Ammon's horn (tissue), 1 donor: Measurements from ENCODE around the gene PXDC1.
"Not testable (repeated sequence)": the region's sequence is repeated elsewhere in the genome, so short reads cannot be mapped to it uniquely, and the experiment has no call there.

Source experiments
- DNase-seq: peaks from one replicate; pipeline ENCODE4 v3.0.0-alpha.2; 2016; ENCODE audit warnings: low spot score

The PXDC1 gene

DNA sequence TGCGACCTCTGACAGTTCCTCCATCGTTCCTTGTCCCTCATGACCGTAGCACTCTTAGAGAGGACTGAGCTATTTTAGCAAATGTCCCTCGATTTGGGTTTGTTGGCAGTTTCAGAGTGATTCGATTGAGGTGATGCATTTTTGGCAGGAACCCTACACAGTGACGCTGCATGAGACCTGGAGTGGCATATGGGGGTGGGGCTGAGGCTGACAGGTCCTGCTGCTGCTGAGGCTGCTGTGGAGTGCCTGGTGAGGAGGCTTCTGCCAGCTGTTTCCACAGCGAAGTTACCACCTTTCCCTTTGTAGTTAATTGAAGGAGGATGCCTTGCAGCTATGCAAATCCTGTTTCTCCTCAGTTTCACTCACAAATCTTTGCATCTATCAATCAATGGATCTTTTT is 19.8 kb downstream of the PXDC1 start:
- no peak for DNase-seq

DNA sequence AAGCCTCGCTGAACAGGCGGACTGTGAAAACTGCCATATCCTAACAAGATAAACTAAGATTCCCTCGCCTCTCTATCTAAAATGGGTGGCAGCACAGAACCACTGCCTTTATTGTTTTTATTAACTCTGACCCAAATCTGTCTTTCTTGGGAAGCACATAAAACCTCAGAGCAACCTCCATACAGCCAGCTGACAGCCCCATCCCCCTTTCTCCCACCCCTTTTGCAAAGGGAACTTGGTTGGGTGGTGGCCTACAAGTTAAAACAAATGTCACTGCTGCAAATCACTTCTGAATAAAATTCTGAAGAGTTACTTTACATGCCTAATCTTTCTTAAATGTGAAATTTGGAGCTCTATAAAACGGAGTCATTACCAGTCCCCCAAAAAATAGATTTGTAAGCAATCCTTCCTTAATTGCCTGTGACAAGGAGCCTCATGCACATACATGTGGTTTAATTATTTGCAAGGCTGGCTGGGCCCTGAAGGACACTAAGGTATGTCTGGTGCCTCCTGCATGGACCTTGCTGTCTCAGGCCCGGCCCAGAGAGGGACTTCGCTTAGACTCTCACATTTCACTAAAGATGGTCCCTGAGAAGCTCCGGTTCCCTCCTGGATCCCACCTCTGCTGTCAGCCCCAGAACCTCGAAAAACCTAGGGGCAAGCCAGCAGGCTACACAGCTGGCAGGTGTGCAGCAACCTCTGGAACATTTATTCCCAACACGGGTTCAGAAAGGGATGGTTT is 21.7 kb downstream of the PXDC1 start:
- no peak for DNase-seq

DNA sequence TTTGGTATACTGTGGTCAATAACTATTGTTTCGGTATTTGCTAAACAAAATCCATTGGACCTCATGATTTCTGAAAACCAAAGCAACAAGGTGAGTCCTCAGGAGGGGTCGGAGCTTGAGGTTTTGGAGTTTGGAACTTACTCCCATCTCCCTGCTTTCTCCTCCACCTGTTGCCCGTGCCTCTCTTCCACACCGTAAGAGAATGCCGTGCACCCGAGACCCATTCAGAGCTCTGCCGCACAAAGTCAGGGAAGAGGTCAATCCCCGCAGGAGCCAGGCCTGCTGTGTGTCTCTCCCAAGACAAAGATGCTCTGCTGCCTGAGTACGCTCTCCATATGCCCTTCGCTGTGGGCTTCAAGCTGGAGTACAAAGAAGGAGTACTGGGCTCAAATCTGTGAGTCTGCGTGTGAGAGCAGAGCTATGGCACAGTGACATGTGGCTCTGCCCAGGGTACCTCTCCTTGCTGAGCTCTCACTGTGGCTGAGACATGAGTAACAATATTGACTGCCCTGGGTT is 23.9 kb downstream of the PXDC1 start:
- DNase-seq = no peak

DNA sequence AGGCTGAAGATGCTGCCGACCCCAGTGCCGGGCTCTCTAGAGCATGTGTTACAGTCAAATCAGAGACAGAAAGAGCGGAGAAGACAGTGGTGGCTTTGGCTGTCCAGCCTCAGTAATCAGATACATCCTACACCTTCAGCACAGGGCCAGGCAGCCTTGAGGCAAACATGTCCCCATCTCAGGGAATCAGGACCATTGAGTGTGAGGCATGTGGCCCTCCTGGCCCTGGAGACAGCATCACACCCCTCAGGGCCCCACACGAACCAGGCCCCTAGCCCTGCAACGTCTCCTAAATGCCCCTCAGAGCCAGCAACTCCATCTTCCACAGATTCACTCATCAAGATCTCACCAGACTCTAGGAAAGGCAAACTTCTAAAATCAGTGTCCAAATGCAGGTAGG is 24.5 kb downstream of the PXDC1 start:
- no peak for DNase-seq

DNA sequence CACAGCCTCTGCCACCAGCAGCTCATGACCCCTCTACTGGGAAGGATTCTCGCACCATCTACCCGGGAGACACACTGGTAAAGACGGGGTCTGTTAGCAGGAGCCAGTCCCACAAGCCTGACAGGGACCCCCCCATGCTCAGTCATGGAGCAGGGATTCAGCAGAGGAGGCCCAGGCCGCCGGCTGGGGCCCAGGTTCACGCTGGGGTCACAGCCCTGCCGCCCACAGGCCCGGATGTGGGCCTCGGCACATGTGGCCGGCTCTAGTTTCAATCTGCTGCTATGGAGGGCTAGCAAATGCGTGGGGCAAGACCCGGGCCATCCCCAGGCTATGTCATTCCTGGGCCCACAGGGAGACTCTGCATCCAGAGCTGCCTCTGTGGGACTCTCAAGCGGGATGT is 25.1 kb downstream of the PXDC1 start:
- no peak for DNase-seq

DNA sequence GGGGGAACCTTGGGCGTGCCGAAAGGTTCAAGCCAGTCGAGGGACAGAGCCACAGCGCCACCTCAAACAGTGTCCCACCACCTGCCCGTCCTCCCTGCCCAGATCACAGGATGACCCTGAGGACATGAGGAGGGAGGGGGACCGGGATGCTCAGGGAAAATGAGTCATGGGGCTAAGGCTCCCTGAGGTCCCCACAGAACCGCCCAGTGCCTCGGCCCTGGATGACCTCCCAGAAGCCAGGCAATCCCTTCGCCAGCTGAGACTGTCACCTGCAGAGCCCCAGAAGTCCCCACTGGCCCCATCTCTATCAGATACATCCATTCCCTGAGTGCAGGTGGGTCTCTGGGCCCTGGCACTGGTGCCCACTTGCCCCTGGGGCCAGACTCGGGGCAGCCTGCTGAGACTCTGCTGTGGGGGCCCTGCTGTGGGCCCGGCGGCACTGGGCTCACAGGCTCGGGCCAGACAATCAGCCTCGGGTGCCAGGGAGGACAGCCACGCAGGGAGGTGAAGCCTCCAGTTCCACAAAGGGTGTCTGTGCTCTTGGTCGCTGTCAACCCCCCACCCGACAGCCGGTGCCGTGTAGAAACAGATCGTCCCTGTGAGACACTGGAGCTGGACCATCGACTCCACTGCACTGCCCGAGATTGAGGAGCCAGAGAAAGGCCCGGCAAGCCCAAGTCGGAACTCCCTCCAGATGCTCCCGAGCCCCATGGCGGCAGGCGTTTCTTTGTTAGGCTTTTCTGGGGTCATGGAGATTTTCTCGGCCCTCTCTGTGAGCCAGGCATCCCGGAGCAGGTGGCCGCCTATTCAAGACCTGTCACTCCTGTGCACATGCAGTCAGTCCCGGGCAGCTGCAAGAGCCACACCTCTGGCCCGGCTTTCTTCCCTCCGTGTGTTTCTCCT is 26.1 kb downstream of the PXDC1 start:
- DNase-seq = no peak

DNA sequence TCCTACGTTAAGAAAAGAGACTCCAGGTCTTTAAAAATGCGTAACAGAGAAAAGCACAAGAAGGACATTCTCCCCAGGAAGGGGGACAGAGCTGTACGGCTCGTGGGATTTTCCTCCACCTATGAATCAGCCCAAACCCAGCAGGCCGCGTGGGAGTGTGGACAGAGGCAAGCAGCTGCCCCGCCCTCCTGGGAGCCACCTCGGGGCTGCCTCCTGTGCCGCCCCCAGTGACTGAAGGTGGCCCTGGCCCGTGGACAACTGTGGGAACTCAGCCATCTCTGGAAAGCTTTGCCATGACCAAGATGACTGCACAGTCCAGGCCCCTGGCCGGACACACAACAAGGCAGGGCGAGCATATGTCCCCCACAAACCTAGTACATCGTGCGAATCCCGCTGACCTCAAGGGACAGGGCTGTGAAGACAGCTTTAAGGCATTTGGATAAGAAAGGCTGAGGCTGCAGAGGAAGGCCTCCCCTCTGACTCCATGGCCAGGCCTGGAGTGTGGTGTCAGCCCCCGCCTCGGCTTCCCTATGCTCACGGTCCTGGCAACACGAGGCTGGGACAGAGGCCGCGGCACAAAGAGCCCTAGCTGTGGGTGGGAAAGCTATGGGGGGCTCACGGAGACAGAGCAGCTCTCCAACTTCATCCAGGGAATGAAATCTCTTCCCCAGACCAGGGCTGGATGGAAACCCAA is 26.9 kb downstream of the PXDC1 start:
- no peak for DNase-seq

DNA sequence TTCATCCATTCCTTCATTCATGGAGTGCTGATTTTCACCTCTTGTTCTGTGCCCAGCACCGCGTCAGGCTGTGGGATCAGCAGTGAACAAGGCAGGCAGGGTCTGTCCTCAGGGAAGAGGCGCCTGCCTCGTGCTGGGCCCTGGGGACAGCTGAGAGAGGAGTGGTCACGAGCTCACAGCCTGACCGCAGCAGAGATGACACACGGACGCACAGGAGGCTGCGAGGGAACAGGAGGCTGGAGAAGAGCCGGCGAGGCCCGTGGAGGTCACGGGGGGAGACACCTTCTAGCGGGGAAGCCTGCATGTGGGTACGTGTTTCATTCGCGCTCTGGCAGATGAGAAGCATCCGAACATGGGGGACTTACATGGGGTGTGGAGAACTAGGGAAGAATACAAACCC is 27.5 kb downstream of the PXDC1 start:
- no peak for DNase-seq

DNA sequence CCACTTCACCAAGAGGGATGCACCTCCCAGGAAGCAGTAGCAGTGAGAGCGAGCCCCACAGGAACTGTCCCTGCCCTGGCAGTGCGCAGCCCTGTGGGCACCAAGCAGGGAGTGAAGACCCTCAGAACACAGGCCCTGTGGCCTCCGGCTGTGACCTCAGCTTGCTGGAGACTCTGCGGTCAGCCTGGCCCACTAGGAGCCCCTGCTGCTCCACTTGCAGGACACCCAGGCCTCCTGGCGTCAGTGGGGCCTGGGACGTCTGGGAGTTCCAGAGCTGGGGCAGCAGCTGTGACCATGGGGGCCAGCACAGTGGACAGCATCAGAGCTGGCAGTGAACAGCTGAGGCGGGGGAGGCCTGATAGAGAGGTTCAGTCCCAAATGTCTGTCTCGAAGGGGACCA is 28.3 kb downstream of the PXDC1 start:
- no peak for DNase-seq

DNA sequence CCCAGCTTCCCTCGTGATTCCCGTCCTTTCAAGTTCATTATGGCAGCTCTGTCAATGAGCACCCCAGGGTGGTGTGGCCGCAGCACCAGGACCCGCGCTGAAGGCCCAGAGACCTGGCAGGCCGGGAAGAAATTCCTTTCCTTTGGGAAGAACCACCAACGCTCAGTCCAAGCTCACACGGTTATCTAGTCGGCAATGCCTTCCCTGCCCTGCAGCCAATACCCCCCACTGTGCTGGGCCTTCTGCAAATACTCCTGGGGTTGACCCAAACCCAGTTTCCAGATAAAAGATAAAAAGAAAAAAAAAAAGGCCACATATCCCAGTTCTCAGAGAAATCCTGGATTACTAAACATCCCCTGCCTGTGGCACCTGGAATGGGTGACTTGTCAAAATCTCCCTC is 28.7 kb downstream of the PXDC1 start:
- no peak for DNase-seq

DNA sequence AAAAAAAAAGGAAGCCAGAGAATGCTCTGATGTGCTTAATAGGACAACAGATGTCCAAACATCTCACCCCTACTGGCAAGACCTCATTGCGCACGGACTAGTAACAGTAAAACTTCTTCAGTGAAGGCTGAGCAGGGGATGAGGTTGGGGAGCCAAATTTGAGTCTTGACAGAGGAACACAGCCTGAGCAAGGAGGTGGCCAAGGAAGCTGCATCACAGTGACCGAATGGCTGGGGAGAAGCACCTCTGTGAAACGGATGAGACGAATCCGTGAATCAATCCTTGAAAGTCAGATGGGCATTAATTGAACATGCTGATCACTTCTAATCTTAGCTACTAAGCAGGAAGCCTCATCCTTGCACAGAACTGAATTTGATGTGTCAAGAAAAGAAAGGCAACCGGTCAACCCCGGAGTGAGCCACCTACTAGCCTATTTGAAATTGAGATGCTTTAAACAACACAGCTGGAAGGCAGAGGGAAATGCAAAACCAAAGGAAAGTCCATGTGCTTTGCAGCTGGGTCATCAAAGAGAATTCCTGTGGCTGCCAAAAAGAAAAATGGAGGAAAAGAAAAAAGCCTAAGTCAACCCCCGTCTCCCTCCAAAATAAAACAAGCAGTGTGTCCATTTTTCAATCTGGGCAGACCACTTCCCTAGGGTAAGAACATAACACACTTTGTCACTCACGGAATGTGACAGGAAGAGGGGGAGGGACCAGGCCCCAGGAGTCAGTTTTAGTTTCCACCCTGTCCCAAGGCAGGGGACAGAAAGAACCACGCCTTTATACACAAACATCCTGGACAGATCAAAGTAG is 29.5 kb downstream of the PXDC1 start:
- DNase-seq = no peak

DNA sequence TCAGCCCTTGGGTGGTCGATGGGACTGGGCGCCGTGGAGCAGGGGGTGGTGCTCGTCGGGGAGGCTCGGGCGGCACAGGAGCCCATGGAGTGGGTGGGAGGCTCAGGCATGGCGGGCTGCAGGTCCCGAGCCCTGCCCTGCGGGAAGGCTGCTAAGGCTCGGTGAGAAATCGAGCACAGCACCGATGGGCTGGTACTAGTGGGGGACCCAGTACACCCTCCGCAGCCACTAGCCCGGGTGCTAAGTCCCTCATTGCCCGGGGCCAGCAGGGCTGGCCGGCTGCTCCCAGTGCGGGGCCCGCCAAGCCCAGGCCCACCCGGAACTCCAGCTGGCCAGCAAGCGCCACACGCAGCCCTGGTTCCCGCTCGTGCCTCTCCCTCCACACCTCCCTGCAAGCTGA is 30.7 kb downstream of the PXDC1 start:
- not testable (repeated sequence) for DNase-seq

DNA sequence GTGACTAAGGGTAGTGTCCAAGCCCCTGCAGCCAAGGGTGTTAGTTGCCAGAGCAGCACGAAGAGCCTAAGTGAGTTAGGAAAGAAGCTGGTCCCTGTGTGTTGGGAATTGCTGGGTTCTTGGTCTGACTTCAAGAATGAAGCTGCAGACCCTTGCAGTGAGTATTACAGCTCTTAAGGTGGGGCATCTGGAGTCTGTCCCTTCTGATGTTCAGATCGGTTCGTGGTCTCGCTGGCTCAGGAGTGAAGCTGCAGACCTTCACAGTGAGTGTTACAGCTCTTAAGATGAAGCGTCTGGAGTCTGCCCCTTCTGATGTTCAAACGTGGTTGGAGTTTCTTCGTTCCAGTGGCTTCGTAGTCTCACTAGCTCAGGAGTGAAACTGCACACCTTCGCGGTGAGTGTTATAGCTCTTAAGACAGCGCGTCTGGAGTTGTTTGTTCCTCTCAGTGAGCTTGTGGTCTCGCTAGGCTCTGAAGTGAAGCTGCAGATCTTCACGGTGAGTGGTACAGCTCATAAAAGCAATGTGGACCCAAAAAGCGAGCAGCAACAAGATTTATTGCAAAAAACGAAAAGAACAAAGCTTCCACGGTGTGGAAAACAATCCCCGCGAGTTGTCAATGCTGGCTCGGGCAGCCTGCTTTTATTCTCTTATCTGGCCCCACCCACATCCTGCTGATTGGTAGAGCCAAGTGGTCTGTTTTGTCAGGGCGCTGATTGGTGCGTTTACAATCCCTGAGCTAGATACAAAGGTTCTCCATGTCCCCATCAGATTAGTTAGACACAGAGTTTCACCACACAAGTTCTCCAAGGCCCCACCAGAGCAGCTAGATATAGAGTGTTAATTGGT is 31.8 kb downstream of the PXDC1 start:
- no peak for DNase-seq

DNA sequence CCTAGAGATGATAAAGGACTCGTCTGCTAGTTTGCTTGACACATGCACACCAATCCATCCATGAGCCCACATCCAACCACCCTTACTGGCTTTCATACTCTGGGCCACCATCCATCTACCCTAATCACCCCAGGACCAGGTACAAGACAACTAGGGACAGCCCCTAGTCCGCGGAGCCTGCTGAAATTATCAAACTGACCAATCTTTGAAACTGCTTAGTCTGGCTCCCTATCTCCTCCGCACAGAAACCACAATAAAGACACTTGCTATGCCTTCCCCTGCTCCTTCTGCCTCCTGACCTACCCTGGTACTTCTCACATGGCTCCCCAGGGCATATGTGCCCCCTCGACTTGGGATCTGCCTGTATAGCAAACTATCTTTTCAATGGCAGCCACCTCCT is 33.1 kb downstream of the PXDC1 start:
- no peak for DNase-seq

DNA sequence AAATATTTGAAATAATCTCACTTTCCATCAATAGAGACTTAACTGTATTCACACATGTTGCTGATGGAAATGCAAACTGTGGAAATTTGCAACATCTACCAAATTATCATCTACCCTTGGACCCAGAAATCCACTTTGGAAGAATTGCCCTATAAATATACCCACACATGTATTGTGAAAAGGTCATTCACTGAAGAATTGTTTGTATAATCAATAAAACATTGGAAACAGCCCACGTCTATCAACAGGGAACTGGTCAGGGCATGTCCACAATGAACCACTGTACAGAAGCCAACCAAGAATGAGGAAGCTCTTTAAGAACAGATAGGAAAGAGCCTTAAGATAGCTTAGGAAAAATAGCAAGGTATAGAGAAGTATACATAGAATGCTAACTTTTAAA is 36.2 kb downstream of the PXDC1 start:
- DNase-seq = no peak

DNA sequence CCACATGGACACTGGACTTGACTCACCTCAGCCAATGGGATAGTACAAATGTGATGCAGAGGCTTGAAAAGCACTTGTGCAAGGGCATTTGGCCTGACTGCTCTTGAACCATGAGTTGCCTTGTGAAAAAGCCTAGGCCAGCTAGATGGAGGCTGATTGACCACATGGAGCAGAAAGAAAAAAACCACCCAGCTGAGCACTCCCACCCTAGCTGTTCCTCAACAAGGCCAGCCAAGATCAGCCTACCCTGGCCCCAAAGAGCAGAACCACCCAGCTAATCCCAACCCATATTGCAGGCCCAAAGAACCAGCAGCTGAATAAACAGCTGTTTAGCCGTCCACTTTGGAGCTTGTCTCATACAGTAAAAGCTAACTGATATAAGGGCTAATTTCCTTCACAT is 36.7 kb downstream of the PXDC1 start:
- no peak for DNase-seq

DNA sequence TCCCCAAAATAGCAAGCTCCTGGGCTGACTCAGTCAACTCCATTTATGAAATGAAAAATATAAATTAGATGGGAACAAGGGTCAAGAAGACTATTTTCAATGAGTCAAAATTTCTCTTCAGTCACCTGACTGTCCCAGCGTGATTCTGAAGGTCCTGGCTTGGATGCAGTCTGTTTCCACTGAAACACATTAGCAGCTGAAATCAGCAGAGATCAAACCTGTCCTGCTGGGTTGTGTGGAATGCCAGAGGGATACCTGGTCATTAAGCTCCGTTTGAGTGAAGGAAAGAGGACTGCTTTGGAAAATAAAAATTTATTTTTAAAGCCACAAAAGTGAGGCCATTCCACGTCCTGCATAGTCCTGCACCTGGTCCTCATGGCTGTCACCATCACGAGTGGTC is 37.4 kb downstream of the PXDC1 start:
- no peak for DNase-seq

DNA sequence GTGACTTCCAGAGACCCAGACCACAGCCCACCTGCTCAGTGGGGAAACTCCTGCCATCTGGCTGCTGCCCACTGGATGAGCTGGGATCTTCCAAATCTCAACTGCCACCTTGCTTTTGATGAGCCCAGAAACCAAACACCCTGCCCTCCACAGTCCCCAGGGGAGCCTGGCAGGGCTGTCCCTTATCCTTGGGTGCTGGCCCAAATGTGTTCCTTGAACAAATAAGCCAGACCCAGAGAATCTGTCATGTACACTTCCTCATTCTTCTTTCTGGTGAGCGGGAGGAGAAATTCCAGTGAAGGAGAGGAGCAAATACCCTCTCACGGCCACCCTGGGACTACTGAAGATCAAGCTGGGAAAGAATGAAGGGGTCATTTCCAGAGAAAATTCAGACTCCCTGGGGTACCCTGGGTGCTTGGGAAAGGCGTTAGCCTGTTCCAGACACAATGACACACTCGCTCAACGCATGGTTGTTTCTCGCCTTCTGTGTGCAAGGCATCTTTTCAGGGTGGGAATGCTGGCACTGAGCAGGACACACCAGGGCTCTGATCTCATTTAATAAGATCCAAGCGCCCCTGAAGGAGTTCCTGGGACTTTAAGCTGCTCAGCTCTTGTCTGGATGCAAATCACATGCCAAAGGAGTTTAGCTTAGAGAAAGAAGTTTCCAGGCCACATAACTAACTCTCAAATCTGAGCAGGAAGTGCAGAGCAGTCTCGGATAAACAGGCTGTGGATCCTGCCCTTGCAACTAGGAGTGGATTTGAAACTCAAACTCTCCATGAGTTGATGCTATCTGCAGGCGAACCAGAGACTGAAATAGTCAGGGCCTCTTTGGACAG is 38.5 kb downstream of the PXDC1 start:
- no peak for DNase-seq

DNA sequence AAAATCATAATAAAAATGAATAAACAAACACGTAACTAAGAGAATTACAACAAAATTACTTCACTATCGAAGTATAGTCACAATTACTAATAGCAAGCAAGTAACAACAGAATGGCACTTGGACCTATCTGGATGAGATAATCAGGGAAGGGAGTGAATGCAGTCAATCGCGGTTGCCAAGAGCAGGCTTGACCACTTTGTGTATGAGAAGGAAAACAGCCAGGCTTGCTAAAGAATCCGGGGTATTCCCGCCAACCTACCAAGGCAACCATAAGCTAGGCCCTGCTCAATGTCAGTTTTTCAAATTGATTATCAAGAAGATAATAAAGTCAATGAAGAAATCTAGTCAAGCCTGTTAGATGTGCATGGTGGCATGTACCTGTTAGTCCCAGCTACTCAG is 39.7 kb downstream of the PXDC1 start:
- DNase-seq = no peak

DNA sequence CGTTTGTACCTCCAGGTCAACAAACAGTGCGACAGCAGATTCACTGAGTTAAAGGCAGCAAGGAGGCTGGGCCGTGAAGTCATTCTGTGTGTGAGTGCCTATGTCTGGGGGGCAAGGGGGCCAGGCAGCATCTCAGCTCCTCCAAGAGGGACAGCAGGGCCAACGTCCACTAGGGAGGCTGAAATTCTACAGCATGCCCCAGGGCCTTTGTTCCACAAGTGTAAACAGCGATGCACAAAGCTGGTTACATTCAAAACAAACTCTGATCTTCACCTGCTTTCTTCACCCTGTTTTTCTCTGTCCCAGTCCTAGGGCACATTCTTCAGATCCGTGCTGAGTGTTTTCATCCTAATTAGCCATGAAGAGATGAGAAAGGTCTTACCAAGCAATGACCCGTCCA is 41.1 kb downstream of the PXDC1 start:
- DNase-seq = no peak
